H9 (cell line): Measurements from ENCODE around the gene ITPR1. TPM values are rescaled to one million over a fixed set of nuclear protein-coding genes. Genes with fewer than 3 reads are reported as not detected.

ENCODE experiments used
- DNase-seq: peaks from one replicate; pipeline ENCODE4 v3.0.0-alpha.2; 2017
- H2AFZ ChIP-seq: one replicate; pipeline ENCODE4 v1.6.1; 2013; ENCODE audit warnings: mild to moderate bottlenecking, low read length, control low read depth, moderate library complexity
- H2AK5ac ChIP-seq: 2 replicates; pipeline ENCODE4 v1.6.1; 2013; ENCODE audit warnings: low read length, control low read depth, mixed read lengths; ENCODE audit not compliant: insufficient read length
- H2BK120ac ChIP-seq: one replicate; pipeline ENCODE4 v1.6.1; 2013; ENCODE audit warnings: low read depth, mild to moderate bottlenecking, low read length, control low read depth, inconsistent platforms; ENCODE audit not compliant: poor library complexity, severe bottlenecking
- H2BK12ac ChIP-seq: 2 replicates; pipeline ENCODE4 v1.6.1; 2013; ENCODE audit warnings: low read length, control low read depth, mixed read lengths, low read depth; ENCODE audit not compliant: insufficient read length
- H2BK15ac ChIP-seq: 2 replicates; pipeline ENCODE4 v1.6.1; 2013; ENCODE audit warnings: low read depth, low read length, control low read depth
- H2BK20ac ChIP-seq: one replicate; pipeline ENCODE4 v1.6.1; 2013; ENCODE audit warnings: low read depth, mild to moderate bottlenecking, low read length, control low read depth, inconsistent platforms; ENCODE audit not compliant: poor library complexity, severe bottlenecking
- H2BK5ac ChIP-seq: 2 replicates; pipeline ENCODE4 v1.6.1; 2013; ENCODE audit warnings: low read length, control low read depth, mixed read lengths; ENCODE audit not compliant: insufficient read length
- H3K14ac ChIP-seq: 2 replicates; pipeline ENCODE4 v1.6.1; 2013; ENCODE audit warnings: low read length, control low read depth; ENCODE audit not compliant: insufficient read depth
- H3K18ac ChIP-seq: 2 replicates; pipeline ENCODE4 v1.6.1; 2013; ENCODE audit warnings: low read depth, mild to moderate bottlenecking, mixed read lengths, low read length, control low read depth; ENCODE audit not compliant: insufficient read length
- H3K23ac ChIP-seq: 2 replicates; pipeline ENCODE4 v1.6.1; 2013; ENCODE audit warnings: low read length, control low read depth, mixed read lengths, low read depth; ENCODE audit not compliant: insufficient read length
- H3K23me2 ChIP-seq: 2 replicates; pipeline ENCODE4 v1.6.1; 2013; ENCODE audit warnings: low read depth, mild to moderate bottlenecking, mixed read lengths, low read length, control low read depth; ENCODE audit not compliant: insufficient read length, poor library complexity, severe bottlenecking
- H3K27ac ChIP-seq: 2 replicates; pipeline ENCODE4 v1.5.1; 2013; ENCODE audit warnings: low read length, control low read depth, mixed read lengths, low read depth; ENCODE audit not compliant: insufficient read length
- H3K27me3 ChIP-seq: 2 replicates; pipeline ENCODE4 v1.6.1; 2013; ENCODE audit warnings: low read length, control low read depth, inconsistent platforms; ENCODE audit not compliant: insufficient read depth
- H3K4ac ChIP-seq: 2 replicates; pipeline ENCODE4 v1.6.1; 2013; ENCODE audit warnings: low read depth, mild to moderate bottlenecking, control low read depth, inconsistent platforms, low read length, moderate library complexity
- H3K4me1 ChIP-seq: 2 replicates; pipeline ENCODE4 v1.6.1; 2013; ENCODE audit warnings: low read length, control low read depth, inconsistent platforms; ENCODE audit not compliant: insufficient read depth
- H3K4me2 ChIP-seq: 2 replicates; pipeline ENCODE4 v1.6.1; 2013; ENCODE audit warnings: low read length, control low read depth, mixed read lengths; ENCODE audit not compliant: insufficient read length, insufficient read depth
- H3K56ac ChIP-seq: 2 replicates; pipeline ENCODE4 v1.6.1; 2013; ENCODE audit warnings: low read depth, mild to moderate bottlenecking, mixed read lengths, low read length, control low read depth; ENCODE audit not compliant: insufficient read length
- H3K79me1 ChIP-seq: 2 replicates; pipeline ENCODE4 v1.6.1; 2013; ENCODE audit warnings: low read depth, mild to moderate bottlenecking, moderate library complexity, low read length, control low read depth, inconsistent platforms; ENCODE audit not compliant: insufficient read depth, poor library complexity, severe bottlenecking
- H3K79me2 ChIP-seq: 2 replicates; pipeline ENCODE4 v1.6.1; 2013; ENCODE audit warnings: low read length, control low read depth, inconsistent platforms; ENCODE audit not compliant: insufficient read depth
- H3K9ac ChIP-seq: 2 replicates; pipeline ENCODE4 v1.6.1; 2013; ENCODE audit warnings: low read length, control low read depth, mixed read lengths; ENCODE audit not compliant: insufficient read length; ENCODE audit errors: extremely low read depth
- H3K9me3 ChIP-seq: one replicate; pipeline ENCODE4 v1.6.1; 2013; ENCODE audit warnings: low read depth, low read length, inconsistent platforms; ENCODE audit not compliant: control insufficient read depth
- H3T11ph ChIP-seq: one replicate; pipeline ENCODE4 v1.6.1; 2013; ENCODE audit warnings: mild to moderate bottlenecking, low read length, control low read depth, inconsistent platforms
- H4K20me1 ChIP-seq: one replicate; pipeline ENCODE4 v1.6.1; 2013; ENCODE audit not compliant: control insufficient read depth, insufficient read length, insufficient read depth
- H4K5ac ChIP-seq: 2 replicates; pipeline ENCODE4 v1.6.1; 2013; ENCODE audit warnings: low read depth, mild to moderate bottlenecking, mixed read lengths, low read length, control low read depth; ENCODE audit not compliant: insufficient read length
- H4K8ac ChIP-seq: replicated peaks from 2 replicates; pipeline ENCODE4 v1.6.1; 2013; ENCODE audit warnings: low read length, control low read depth, mixed read lengths, low read depth; ENCODE audit not compliant: insufficient read length
- H4K91ac ChIP-seq: 2 replicates; pipeline ENCODE4 v1.6.1; 2013; ENCODE audit warnings: low read depth, mild to moderate bottlenecking, moderate library complexity, mixed read lengths, low read length, control low read depth; ENCODE audit not compliant: insufficient read length
- H3K27ac Mint-ChIP-seq, 3 experiments: 2 replicates in 2 of 3; 3 replicates in 1 of 3; pipeline ENCODE4 v1.8.0; 2020 to 2021; ENCODE audit warnings: mixed read lengths in 3 of 3, mild to moderate bottlenecking in 1 of 3, moderate library complexity in 1 of 3
- H3K27me3 Mint-ChIP-seq: 2 replicates; pipeline ENCODE4 v1.8.0; 2021; ENCODE audit warnings: low read depth, mild to moderate bottlenecking, moderate library complexity, mixed read lengths
- H3K36me3 Mint-ChIP-seq, 3 experiments: 2 replicates in 2 of 3; 3 replicates in 1 of 3; pipeline ENCODE4 v1.8.0; 2020 to 2021; ENCODE audit warnings: low read depth in 3 of 3, mixed read lengths in 3 of 3; ENCODE audit not compliant: insufficient read depth in 1 of 3
- H3K4me1 Mint-ChIP-seq, 2 experiments: 2 replicates each; pipeline ENCODE4 v1.8.0; 2020; ENCODE audit warnings: mixed read lengths in 2 of 2
- H3K4me3 Mint-ChIP-seq, 2 experiments: 2 replicates in 1 of 2; 3 replicates in 1 of 2; pipeline ENCODE4 v1.8.0; 2020 to 2021; ENCODE audit warnings: mild to moderate bottlenecking in 2 of 2, mixed read lengths in 2 of 2, moderate library complexity in 1 of 2
- H3K9me3 Mint-ChIP-seq, 2 experiments: 2 replicates in 1 of 2; 3 replicates in 1 of 2; pipeline ENCODE4 v1.8.0; 2020; ENCODE audit warnings: mild to moderate bottlenecking in 2 of 2, mixed read lengths in 2 of 2, moderate library complexity in 1 of 2
- WGBS: extraction: QIAGEN DNeasy Blood & Tissue Kit; methylation state at CpG from one replicate; pipeline ENCODE4 v1.1.7; 2013; ENCODE audit warnings: missing lambda C conversion rate, low lambda C conversion rate, mixed read lengths; ENCODE audit not compliant: insufficient read length; ENCODE audit errors: extremely low coverage; 5-methylcytosine and 5-hydroxymethylcytosine counted together
- total RNA-seq: library from RNA; stranded (reverse); gene quantifications from 2 replicates; pipeline ENCODE4 v1.2.1, GENCODE V29; 2021
- TF ChIP-seq, protein P1 (sequence below): fragments of 200-600 bp; sonication (generic); conservative IDR thresholded peaks from 3 replicates; pipeline ENCODE4 v1.8.0; 2021; ENCODE audit warnings: antibody characterized with exemption, mild to moderate bottlenecking

Gene ITPR1
- total RNA-seq, 1 experiment from 2014 or later = 4.2 TPM

DNA sequence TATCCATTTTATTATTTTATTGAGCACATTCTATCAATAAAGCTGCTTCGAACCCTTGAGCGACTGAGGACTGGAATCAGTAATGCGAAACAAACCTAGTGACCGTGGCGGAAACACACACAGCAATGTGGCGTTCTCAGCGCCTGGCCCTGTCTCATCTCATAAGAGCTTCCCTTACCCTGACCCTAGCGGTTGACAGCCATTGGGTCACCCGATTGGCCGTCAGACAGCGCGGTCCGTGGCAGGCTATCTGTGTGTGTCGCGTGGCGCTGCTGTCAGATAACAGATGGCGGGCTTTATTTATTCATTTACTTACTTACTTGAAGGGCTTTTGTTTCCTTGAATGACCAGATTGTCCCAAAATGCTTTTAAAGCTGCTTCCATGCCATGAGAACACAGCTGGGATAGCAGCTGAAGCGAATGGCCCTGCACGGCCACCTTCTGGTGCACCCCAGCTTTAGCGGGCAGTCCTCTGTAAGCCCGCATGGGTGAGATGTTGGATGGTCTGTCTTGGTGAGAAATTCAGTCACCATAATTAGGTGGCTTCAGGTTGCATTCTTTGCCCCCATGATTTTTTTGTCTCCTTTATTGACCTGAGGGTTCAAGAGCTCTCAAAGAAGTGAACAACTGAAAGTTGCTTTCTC lies 270.6 kb downstream of the ITPR1 start:
- Histone ChIP-seq H3K9ac (no peak overlapping the region), H2BK15ac (no peak overlapping the region), H2AK5ac (no peak overlapping the region), H3K9me3 (no peaks in the 10 kb centered on the region), H3K4me1 (no peaks in the 10 kb centered on the region), H3K27me3 (no peaks in the 10 kb centered on the region), H4K91ac (no peak overlapping the region), H3K23me2 (no peaks in the 10 kb centered on the region), H3K14ac (no peak overlapping the region), H2BK120ac (no peak overlapping the region), H2AFZ (no peak overlapping the region), H3K4me2 (no peak overlapping the region), H3K27ac (no peak overlapping the region), H4K20me1 (no peaks in the 10 kb centered on the region), H2BK5ac (no peak overlapping the region), H3T11ph (no peak overlapping the region), H3K18ac (no peak overlapping the region), H3K79me2 (no peaks in the 10 kb centered on the region), H3K23ac (no peak overlapping the region), H2BK20ac (no peak overlapping the region), H3K4ac (no peak overlapping the region), H4K8ac (no peak overlapping the region), H2BK12ac (no peak overlapping the region), H3K56ac (no peak overlapping the region), H3K79me1 (no peaks in the 10 kb centered on the region), H4K5ac (no peak overlapping the region)
- no peak for DNase-seq
- TF ChIP-seq, protein P1, sequence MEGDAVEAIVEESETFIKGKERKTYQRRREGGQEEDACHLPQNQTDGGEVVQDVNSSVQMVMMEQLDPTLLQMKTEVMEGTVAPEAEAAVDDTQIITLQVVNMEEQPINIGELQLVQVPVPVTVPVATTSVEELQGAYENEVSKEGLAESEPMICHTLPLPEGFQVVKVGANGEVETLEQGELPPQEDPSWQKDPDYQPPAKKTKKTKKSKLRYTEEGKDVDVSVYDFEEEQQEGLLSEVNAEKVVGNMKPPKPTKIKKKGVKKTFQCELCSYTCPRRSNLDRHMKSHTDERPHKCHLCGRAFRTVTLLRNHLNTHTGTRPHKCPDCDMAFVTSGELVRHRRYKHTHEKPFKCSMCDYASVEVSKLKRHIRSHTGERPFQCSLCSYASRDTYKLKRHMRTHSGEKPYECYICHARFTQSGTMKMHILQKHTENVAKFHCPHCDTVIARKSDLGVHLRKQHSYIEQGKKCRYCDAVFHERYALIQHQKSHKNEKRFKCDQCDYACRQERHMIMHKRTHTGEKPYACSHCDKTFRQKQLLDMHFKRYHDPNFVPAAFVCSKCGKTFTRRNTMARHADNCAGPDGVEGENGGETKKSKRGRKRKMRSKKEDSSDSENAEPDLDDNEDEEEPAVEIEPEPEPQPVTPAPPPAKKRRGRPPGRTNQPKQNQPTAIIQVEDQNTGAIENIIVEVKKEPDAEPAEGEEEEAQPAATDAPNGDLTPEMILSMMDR = no peak
- peaks cover 0 to 7% (median 3%) of the 10 kb centered on the region in 3 experiments; a peak in 3 of 7 replicates for H3K36me3 Mint-ChIP-seq
- H3K27me3 Mint-ChIP-seq = peaks cover 2% of the 10 kb centered on the region; the same call in 1 of the 2 replicates
- no peak overlapping the region for H3K27ac Mint-ChIP-seq
- no peaks in the 10 kb centered on the region for H3K4me1 Mint-ChIP-seq
- H3K9me3 Mint-ChIP-seq = peaks cover 11 to 19% of the 10 kb centered on the region in 2 experiments
- H3K4me3 Mint-ChIP-seq = no peak overlapping the region
- WGBS = no CpG with 5 or more reads among the region's 21 CpGs
